Mononuclear cell (primary cell): Measurements from ENCODE around the gene CAPZB. TPM values are rescaled to one million over a fixed set of nuclear protein-coding genes. Genes with fewer than 3 reads are reported as not detected.

Experiments used
- H3K27me3 ChIP-seq: 2 replicates; pipeline ENCODE4 v1.6.0; 2011; ENCODE audit warnings: low read length, control low read depth; ENCODE audit not compliant: insufficient read depth
- H3K4me1 ChIP-seq: 2 replicates; pipeline ENCODE4 v1.5.1; 2011; ENCODE audit warnings: mild to moderate bottlenecking, low read length, control low read depth; ENCODE audit not compliant: insufficient read depth
- H3K4me3 ChIP-seq: 2 replicates; pipeline ENCODE4 v1.5.1; 2011; ENCODE audit warnings: mild to moderate bottlenecking, low read length, moderate library complexity
- H3K9me3 ChIP-seq: 2 replicates; pipeline ENCODE4 v1.5.1; 2011; ENCODE audit warnings: low read depth, mild to moderate bottlenecking, control low read depth, low read length
- total RNA-seq: library from RNA; depleted of rRNA; stranded (reverse); fragments of >200 nt; gene quantifications from one replicate; pipeline ENCODE4 v1.2.3, GENCODE V29; 2012

Gene CAPZB
- total RNA-seq, 1 donor = 128 TPM

GRCh38 chr1:19352839-19353238 lies 132.5 kb downstream of the CAPZB start:
- Histone ChIP-seq H3K4me3 (no peak overlapping the region), H3K27me3 (no peaks in the 10 kb centered on the region), H3K4me1 (peaks cover 15% of the 10 kb centered on the region), H3K9me3 (no peaks in the 10 kb centered on the region)

- Histone ChIP-seq H3K4me1 (peaks cover 25% of the 10 kb centered on the region), H3K4me3 (no peak overlapping the region), H3K9me3 (no peaks in the 10 kb centered on the region), H3K27me3 (no peaks in the 10 kb centered on the region)
Observed at GRCh38 chr1:19351873-19352272, 133.5 kb downstream of the CAPZB start.

- Histone ChIP-seq H3K4me1 (peaks cover 34% of the 10 kb centered on the region), H3K9me3 (no peaks in the 10 kb centered on the region), H3K27me3 (no peaks in the 10 kb centered on the region), H3K4me3 (no peak overlapping the region)
Observed at GRCh38 chr1:19350566-19350965, 134.8 kb downstream of the CAPZB start.

GRCh38 chr1:19349999-19350398 lies 135.3 kb downstream of the CAPZB start:
- no peaks in the 10 kb centered on the region for H3K27me3 ChIP-seq
- H3K4me3 ChIP-seq = no peak overlapping the region
- peaks cover 34% of the 10 kb centered on the region for H3K4me1 ChIP-seq
- H3K9me3 ChIP-seq = no peaks in the 10 kb centered on the region

GRCh38 chr1:19348441-19349198 lies 136.7 kb downstream of the CAPZB start:
- H3K4me1 ChIP-seq = peaks cover 34% of the 10 kb centered on the region
- no peaks in the 10 kb centered on the region for H3K9me3 ChIP-seq
- no peaks in the 10 kb centered on the region for H3K27me3 ChIP-seq
- H3K4me3 ChIP-seq = no peak overlapping the region

GRCh38 chr1:19347533-19348172 lies 137.7 kb downstream of the CAPZB start:
- H3K27me3 ChIP-seq = no peaks in the 10 kb centered on the region
- no peak overlapping the region for H3K4me3 ChIP-seq
- peaks cover 34% of the 10 kb centered on the region for H3K4me1 ChIP-seq
- no peaks in the 10 kb centered on the region for H3K9me3 ChIP-seq

GRCh38 chr1:19346026-19346425 lies 139.3 kb downstream of the CAPZB start:
- H3K4me1 ChIP-seq = peaks cover 34% of the 10 kb centered on the region
- H3K9me3 ChIP-seq = no peaks in the 10 kb centered on the region
- H3K4me3 ChIP-seq = no peak overlapping the region
- H3K27me3 ChIP-seq = no peaks in the 10 kb centered on the region

- H3K9me3 ChIP-seq = no peaks in the 10 kb centered on the region
- peaks cover 34% of the 10 kb centered on the region for H3K4me1 ChIP-seq
- H3K27me3 ChIP-seq = no peaks in the 10 kb centered on the region
- H3K4me3 ChIP-seq = no peak overlapping the region
Observed at GRCh38 chr1:19345391-19345790, 139.9 kb downstream of the CAPZB start.

GRCh38 chr1:19344831-19345230 lies 140.5 kb downstream of the CAPZB start:
- peaks cover 34% of the 10 kb centered on the region for H3K4me1 ChIP-seq
- H3K27me3 ChIP-seq = no peaks in the 10 kb centered on the region
- no peaks in the 10 kb centered on the region for H3K9me3 ChIP-seq
- H3K4me3 ChIP-seq = no peak overlapping the region

- Histone ChIP-seq H3K4me1 (peaks cover 34% of the 10 kb centered on the region), H3K4me3 (no peak overlapping the region), H3K27me3 (no peaks in the 10 kb centered on the region), H3K9me3 (no peaks in the 10 kb centered on the region)
Observed at GRCh38 chr1:19344372-19344810, 140.9 kb downstream of the CAPZB start.

GRCh38 chr1:19343617-19344350 lies 141.6 kb downstream of the CAPZB start:
- Histone ChIP-seq H3K4me1 (peaks cover 28% of the 10 kb centered on the region), H3K27me3 (no peaks in the 10 kb centered on the region), H3K4me3 (no peak overlapping the region), H3K9me3 (no peaks in the 10 kb centered on the region)

- no peaks in the 10 kb centered on the region for H3K27me3 ChIP-seq
- no peak overlapping the region for H3K4me3 ChIP-seq
- peaks cover 21% of the 10 kb centered on the region for H3K4me1 ChIP-seq
- no peaks in the 10 kb centered on the region for H3K9me3 ChIP-seq
Observed at GRCh38 chr1:19342894-19343616, 142.3 kb downstream of the CAPZB start.

GRCh38 chr1:19342062-19342750 lies 143.1 kb downstream of the CAPZB start:
- Histone ChIP-seq H3K9me3 (no peaks in the 10 kb centered on the region), H3K27me3 (no peaks in the 10 kb centered on the region), H3K4me1 (peaks cover 13% of the 10 kb centered on the region), H3K4me3 (no peak overlapping the region)
